Cardiac muscle cell (in vitro differentiated cells and primary cell): ENCODE results near the gene DOCK2. TPM values are rescaled to one million over a fixed set of nuclear protein-coding genes. Genes with fewer than 3 reads are reported as not detected.
"Not testable (repeated sequence)": the region's sequence is repeated elsewhere in the genome, so short reads cannot be mapped to it uniquely, and the experiment has no call there.

Source experiments
- DNase-seq, 2 donors: peaks; one replicate each; pipeline versions ENCODE4 v3.0.0 to v3.0.0-alpha.2; 2010 to 2017; ENCODE audit warnings: low read depth in 1 of 2, low spot score in 1 of 2
- H3K27ac ChIP-seq: fragments of 200-600 bp; sonication (generic); 2 replicates; pipeline ENCODE4 v1.5.1; 2016
- H3K27me3 ChIP-seq: fragments of 200-600 bp; sonication (generic); 2 replicates; pipeline ENCODE4 v1.6.0; 2016; ENCODE audit warnings: control low read depth
- H3K36me3 ChIP-seq: fragments of 200-600 bp; sonication (generic); 2 replicates; pipeline ENCODE4 v1.5.1; 2016; ENCODE audit warnings: control low read depth
- H3K4me1 ChIP-seq: fragments of 200-600 bp; sonication (generic); 2 replicates; pipeline ENCODE4 v1.8.1; 2017; ENCODE audit warnings: low read depth, mild to moderate bottlenecking, mixed run types
- H3K4me3 ChIP-seq: fragments of 200-600 bp; sonication (generic); 2 replicates; pipeline ENCODE4 v1.5.1; 2016; ENCODE audit warnings: mild to moderate bottlenecking
- H3K9me3 ChIP-seq: fragments of 200-600 bp; sonication (generic); 2 replicates; pipeline ENCODE4 v1.5.1; 2017; ENCODE audit warnings: low read depth, mild to moderate bottlenecking, control low read depth
- CTCF ChIP-seq: IDR thresholded peaks from 2 replicates; pipeline ENCODE4 v1.5.1; 2012; ENCODE audit warnings: low read depth, mild to moderate bottlenecking, low read length
- polyA plus RNA-seq: library from polyadenylated mRNA; unstranded; fragments of >200 nt; fragmentation: Nextera tagmentation; extraction: Ambion mirVana; gene quantifications from 2 replicates; pipeline ENCODE4 v1.2.1, GENCODE V29; 2016
- total RNA-seq: library from RNA; depleted of rRNA; stranded (reverse); fragments of >200 nt; gene quantifications from 2 replicates; pipeline ENCODE4 v1.2.3, GENCODE V29; 2016

The DOCK2 gene
- total and polyA plus RNA-seq, 2 experiments from 2014 or later, result 3.3 to 6.5 TPM

DNA sequence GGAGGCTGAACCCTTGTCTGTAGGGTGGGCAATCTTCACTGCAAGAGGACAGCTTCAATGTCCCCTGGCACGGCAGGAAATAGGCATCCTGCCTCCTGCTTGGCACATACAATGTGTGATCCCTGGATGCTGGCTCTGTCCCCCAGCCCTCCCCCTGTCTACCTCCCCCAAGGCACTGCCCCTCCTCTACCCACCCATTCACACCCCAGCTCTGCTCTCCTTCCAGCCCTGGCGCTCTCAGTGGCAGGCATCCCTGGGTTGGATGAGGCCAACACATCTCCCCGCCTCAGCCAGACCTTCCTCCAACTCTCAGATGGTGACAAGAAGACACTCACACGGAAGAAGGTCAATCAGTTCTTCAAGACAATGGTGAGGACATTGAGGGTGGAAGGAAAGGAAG, 444.5 kb downstream of the DOCK2 start:
- no peak overlapping the region for H3K27ac ChIP-seq
- no peaks in the 10 kb centered on the region for H3K27me3 ChIP-seq
- H3K4me3 ChIP-seq, result no peak overlapping the region
- no peak for TF ChIP-seq CTCF
- no peaks in the 10 kb centered on the region for H3K4me1 ChIP-seq
- DNase-seq, result no peak
- no peaks in the 10 kb centered on the region for H3K36me3 ChIP-seq
- no peaks in the 10 kb centered on the region for H3K9me3 ChIP-seq

- DNase-seq, result no peak
- no peaks in the 10 kb centered on the region for H3K36me3 ChIP-seq
- H3K4me1 ChIP-seq, result no peaks in the 10 kb centered on the region
- H3K27me3 ChIP-seq, result no peaks in the 10 kb centered on the region
- no peak overlapping the region for H3K4me3 ChIP-seq
- TF ChIP-seq CTCF, result no peak
- no peak overlapping the region for H3K27ac ChIP-seq
- H3K9me3 ChIP-seq, result no peaks in the 10 kb centered on the region
Measured at GRCh38 chr5:170082701-170083100, 445.6 kb downstream of the DOCK2 start.

GRCh38 chr5:170087168-170087817, 450.2 kb downstream of the DOCK2 start:
- H3K27me3 ChIP-seq, result no peaks in the 10 kb centered on the region
- H3K4me1 ChIP-seq, result no peaks in the 10 kb centered on the region
- no peaks in the 10 kb centered on the region for H3K36me3 ChIP-seq
- TF ChIP-seq CTCF, result no peak
- no peak for DNase-seq
- no peak overlapping the region for H3K4me3 ChIP-seq
- no peaks in the 10 kb centered on the region for H3K9me3 ChIP-seq
- no peak overlapping the region for H3K27ac ChIP-seq

DNA sequence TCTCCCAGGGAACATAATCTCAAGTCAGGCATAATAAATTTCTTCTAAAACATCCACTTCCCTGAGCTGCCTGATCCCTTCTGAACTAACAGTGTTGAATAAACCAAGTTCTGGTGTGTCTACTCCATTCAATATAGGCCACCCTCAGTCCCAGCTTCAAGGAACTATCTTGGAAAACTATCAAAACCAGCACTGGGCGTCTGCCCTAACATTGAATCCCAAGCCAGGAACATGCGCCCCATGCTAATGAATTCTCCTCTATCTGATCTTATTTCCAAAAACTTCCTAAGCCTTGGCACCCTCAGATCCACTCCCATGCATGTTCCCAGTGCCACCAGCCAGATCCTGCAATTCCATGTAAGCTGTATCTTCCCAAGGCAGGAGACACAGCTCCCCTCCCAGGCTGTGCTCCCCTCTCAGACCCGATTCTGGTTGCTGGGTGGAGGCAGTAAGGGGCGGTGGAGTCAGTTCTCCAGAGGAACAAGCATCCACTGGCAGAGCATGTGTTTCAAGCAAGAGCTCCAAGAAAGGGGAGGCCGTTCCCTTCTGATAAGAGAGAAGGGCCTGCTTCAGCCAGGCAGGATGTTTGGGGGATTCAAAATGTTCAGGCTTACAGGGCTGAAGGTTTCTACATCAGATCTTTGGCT, 455.5 kb downstream of the DOCK2 start:
- no peaks in the 10 kb centered on the region for H3K4me1 ChIP-seq
- no peak for DNase-seq
- no peak overlapping the region for H3K27ac ChIP-seq
- H3K36me3 ChIP-seq, result no peaks in the 10 kb centered on the region
- no peak for TF ChIP-seq CTCF
- H3K4me3 ChIP-seq, result no peak overlapping the region
- no peaks in the 10 kb centered on the region for H3K9me3 ChIP-seq
- no peaks in the 10 kb centered on the region for H3K27me3 ChIP-seq

DNA sequence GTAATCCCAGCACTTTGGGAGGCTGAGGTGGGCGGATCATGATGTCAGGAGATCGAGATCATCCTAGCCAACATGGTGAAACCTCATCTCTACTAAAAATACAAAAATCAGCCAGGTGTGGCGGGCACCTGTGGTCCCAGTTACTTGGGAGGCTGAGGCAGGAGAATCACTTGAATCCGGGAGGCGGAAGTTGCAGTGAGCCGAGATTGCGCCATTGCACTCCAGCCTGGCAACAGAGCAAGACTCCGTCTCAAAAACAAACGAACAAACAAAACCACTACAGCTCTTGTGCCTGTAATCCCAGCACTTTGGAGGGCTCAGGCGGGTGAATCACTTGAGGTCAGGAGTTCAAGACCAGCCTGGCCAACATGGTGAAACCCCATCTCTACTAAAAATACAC, 457.3 kb downstream of the DOCK2 start:
- not testable (repeated sequence) for H3K9me3 ChIP-seq, DNase-seq, H3K4me1 ChIP-seq, H3K36me3 ChIP-seq, H3K27me3 ChIP-seq, H3K4me3 ChIP-seq, H3K27ac ChIP-seq

DNA sequence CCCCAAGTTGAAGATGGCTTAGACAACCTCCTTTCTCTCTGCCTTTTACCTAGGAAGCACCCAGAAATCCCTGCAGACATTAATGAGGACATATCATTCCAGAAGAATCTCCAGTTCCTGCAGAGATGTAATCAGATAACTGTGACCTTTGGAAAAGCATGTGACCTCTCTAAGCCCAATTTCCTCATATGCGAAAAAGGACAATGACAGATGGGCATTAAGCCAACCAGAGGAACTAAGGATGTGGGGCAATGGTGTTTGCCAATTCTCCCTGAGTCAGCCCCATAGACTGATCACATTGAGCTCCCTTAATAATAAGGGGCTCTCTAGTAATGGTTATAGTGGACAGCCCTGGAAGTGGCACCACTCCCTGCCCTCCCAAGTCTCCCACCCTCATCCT, 458.6 kb downstream of the DOCK2 start:
- Histone ChIP-seq H3K4me1 (no peaks in the 10 kb centered on the region), H3K9me3 (no peaks in the 10 kb centered on the region), H3K27me3 (no peaks in the 10 kb centered on the region), H3K27ac (no peak overlapping the region), H3K4me3 (no peak overlapping the region), H3K36me3 (no peaks in the 10 kb centered on the region)
- no peak for TF ChIP-seq CTCF
- no peak for DNase-seq
